Endothelial cell of umbilical vein (primary cell): ENCODE measurements around the gene SCN9A.
"Not testable (repeated sequence)": the region's sequence is repeated elsewhere in the genome, so short reads cannot be mapped to it uniquely, and the experiment has no call there.

Experiments used
- JUN ChIP-seq: IDR thresholded peaks from 2 replicates; pipeline ENCODE4 v1.6.1; 2011; ENCODE audit warnings: borderline replicate concordance, low read depth; ENCODE audit not compliant: insufficient read length, insufficient read depth
- MYC ChIP-seq: IDR thresholded peaks from one replicate; pipeline ENCODE4 v1.6.1; 2011; ENCODE audit warnings: mild to moderate bottlenecking, low read depth, low read length
- POLR2A ChIP-seq: IDR thresholded peaks from 2 replicates; pipeline ENCODE4 v1.6.1; 2012; ENCODE audit warnings: low read depth, mild to moderate bottlenecking, control low read depth, low read length
- TF ChIP-seq, protein P1 (sequence below), 2 donors: IDR thresholded peaks; 1 replicate in 1 of 2; 2 replicates in 1 of 2; pipeline ENCODE4 v1.5.1; 2011; ENCODE audit warnings: low read length in 2 of 2, mild to moderate bottlenecking in 2 of 2, moderate library complexity in 2 of 2, control low read depth in 1 of 2, inconsistent platforms in 1 of 2, low read depth in 1 of 2; ENCODE audit not compliant: insufficient read depth in 1 of 2; ENCODE audit errors: extremely low read depth in 1 of 2

DNA sequence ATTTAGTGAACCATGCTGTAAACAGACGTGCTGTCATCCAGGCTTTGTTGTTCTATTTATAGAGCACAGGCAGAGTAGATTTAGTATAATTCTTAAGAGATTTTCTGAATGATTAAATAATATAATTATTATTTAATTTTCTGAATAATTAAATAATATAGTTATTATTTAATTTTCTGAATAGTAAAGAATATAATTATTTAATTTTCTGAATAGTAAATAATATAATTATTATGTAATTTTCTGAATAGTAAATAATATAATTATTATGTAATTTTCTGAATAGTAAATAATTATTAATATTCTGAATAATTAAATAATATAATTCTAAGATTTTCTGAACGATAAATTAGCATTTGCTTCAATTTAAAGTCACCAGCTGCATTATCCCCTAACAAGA, 62.9 kb downstream of the SCN9A start:
- TF ChIP-seq, protein P1, sequence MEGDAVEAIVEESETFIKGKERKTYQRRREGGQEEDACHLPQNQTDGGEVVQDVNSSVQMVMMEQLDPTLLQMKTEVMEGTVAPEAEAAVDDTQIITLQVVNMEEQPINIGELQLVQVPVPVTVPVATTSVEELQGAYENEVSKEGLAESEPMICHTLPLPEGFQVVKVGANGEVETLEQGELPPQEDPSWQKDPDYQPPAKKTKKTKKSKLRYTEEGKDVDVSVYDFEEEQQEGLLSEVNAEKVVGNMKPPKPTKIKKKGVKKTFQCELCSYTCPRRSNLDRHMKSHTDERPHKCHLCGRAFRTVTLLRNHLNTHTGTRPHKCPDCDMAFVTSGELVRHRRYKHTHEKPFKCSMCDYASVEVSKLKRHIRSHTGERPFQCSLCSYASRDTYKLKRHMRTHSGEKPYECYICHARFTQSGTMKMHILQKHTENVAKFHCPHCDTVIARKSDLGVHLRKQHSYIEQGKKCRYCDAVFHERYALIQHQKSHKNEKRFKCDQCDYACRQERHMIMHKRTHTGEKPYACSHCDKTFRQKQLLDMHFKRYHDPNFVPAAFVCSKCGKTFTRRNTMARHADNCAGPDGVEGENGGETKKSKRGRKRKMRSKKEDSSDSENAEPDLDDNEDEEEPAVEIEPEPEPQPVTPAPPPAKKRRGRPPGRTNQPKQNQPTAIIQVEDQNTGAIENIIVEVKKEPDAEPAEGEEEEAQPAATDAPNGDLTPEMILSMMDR (IDR thresholded peaks at IDR 0.05; ENCODE audit: extremely low read depth in 1 of 2, insufficient read depth in 1 of 2, low read depth in 1 of 2, low read length in 2 of 2): not testable (repeated sequence)
- not testable (repeated sequence) for TF ChIP-seq POLR2A, JUN, MYC
